ENCODE results near the gene SMG9. TPM values are rescaled to one million over a fixed set of nuclear protein-coding genes. Genes with fewer than 3 reads are reported as not detected.

The SMG9 gene
- total and polyA plus RNA-seq, 4 donors, result 5.4 to 8.9 (median 5.8) TPM

- Histone ChIP-seq H3K4me3 (ENCODE audit: low read depth in 1 of 3, low read length in 3 of 3) (no peak overlapping the region), H3K4me1 (ENCODE audit: control insufficient read depth in 4 of 4, insufficient read depth in 4 of 4, low read length in 3 of 4) (no peaks in the 10 kb centered on the region), H3K27ac (ENCODE audit: low read depth in 1 of 2, low read length in 2 of 2) (no peak overlapping the region), H3K9me3 (ENCODE audit: control insufficient read depth in 4 of 4, low read length in 3 of 4) (no peaks in the 10 kb centered on the region), H3K36me3 (ENCODE audit: control insufficient read depth in 4 of 4, insufficient read depth in 3 of 4, low read depth in 1 of 4, low read length in 3 of 4) (peaks cover 0 to 23% (median 9%) of the 10 kb centered on the region in 4 donors), H3K27me3 (ENCODE audit: control insufficient read depth in 4 of 4, insufficient read depth in 4 of 4, low read length in 3 of 4) (no peaks in the 10 kb centered on the region), H3K9ac (ENCODE audit: low read depth in 1 of 2, low read length in 2 of 2) (no peak overlapping the region)
- TF ChIP-seq NR2F2 (IDR thresholded peaks at IDR 0.05), result peak; percentile 49
- no peak for TF ChIP-seq TAF1 (conservative IDR thresholded peaks at IDR 0.05)
- no peak for TF ChIP-seq CTCF (IDR thresholded peaks at IDR 0.05; ENCODE audit: low read depth, low read length, missing input control)
- TF ChIP-seq MAX (IDR thresholded peaks at IDR 0.05), result no peak
- no peak for TF ChIP-seq JUND (IDR thresholded peaks at IDR 0.05)
- DNase-seq (ENCODE audit: low spot score), result no peak
- WGBS, result 60% methylated on average over 7 of the region's 7 CpGs
Measured at GRCh38 chr19:43725468-43725867, 29.3 kb downstream of the SMG9 start.

GRCh38 chr19:43724896-43725295, 29.9 kb downstream of the SMG9 start:
- no peak for TF ChIP-seq ZBTB33 (IDR thresholded peaks at IDR 0.05)
- no peak for TF ChIP-seq NR2F2 (IDR thresholded peaks at IDR 0.05)
- TF ChIP-seq EGR1 (IDR thresholded peaks at IDR 0.05; ENCODE audit: low read depth in 2 of 2), result no peak
- TF ChIP-seq ATF3 (IDR thresholded peaks at IDR 0.05), result no peak
- TF ChIP-seq CTCF (IDR thresholded peaks at IDR 0.05; ENCODE audit: low read depth, low read length, missing input control), result no peak
- TF ChIP-seq HNF4G (IDR thresholded peaks at IDR 0.05), result no peak
- TF ChIP-seq JUND (IDR thresholded peaks at IDR 0.05), result no peak
- TF ChIP-seq RAD21 (IDR thresholded peaks at IDR 0.05), result no peak
- no peak for TF ChIP-seq FOXA2 (IDR thresholded peaks at IDR 0.05)
- TF ChIP-seq TAF1 (conservative IDR thresholded peaks at IDR 0.05), result no peak
- no peak for TF ChIP-seq GABPA (IDR thresholded peaks at IDR 0.05 in 1 of 2, conservative IDR thresholded peaks at IDR 0.05 in 1 of 2)
- TF ChIP-seq SP1 (IDR thresholded peaks at IDR 0.05), result no peak
- no peak for TF ChIP-seq FOXA1 (IDR thresholded peaks at IDR 0.05)
- TF ChIP-seq RXRA (IDR thresholded peaks at IDR 0.05), result no peak
- TF ChIP-seq REST (IDR thresholded peaks at IDR 0.05), result no peak
- TF ChIP-seq YY1 (IDR thresholded peaks at IDR 0.05), result no peak
- 86% methylated on average over 8 of the region's 8 CpGs for WGBS

More at GRCh38 chr19:43724896-43725295, 29.9 kb downstream of the SMG9 start:
- DNase-seq (ENCODE audit: low spot score), result no peak
- H3K36me3 ChIP-seq (ENCODE audit: control insufficient read depth in 4 of 4, insufficient read depth in 3 of 4, low read depth in 1 of 4, low read length in 3 of 4), result peaks cover 0 to 19% (median 9%) of the 10 kb centered on the region in 4 donors
- H3K27me3 ChIP-seq (ENCODE audit: control insufficient read depth in 4 of 4, insufficient read depth in 4 of 4, low read length in 3 of 4), result no peaks in the 10 kb centered on the region
- H3K4me1 ChIP-seq (ENCODE audit: control insufficient read depth in 4 of 4, insufficient read depth in 4 of 4, low read length in 3 of 4), result no peaks in the 10 kb centered on the region
- no peak overlapping the region for H3K27ac ChIP-seq (ENCODE audit: low read depth in 1 of 2, low read length in 2 of 2)
- no peaks in the 10 kb centered on the region for H3K9me3 ChIP-seq (ENCODE audit: control insufficient read depth in 4 of 4, low read length in 3 of 4)
- H3K4me3 ChIP-seq (ENCODE audit: low read depth in 1 of 3, low read length in 3 of 3), result no peak overlapping the region
- no peak overlapping the region for H3K9ac ChIP-seq (ENCODE audit: low read depth in 1 of 2, low read length in 2 of 2)
